ENCODE results near the gene NQO1.

Gene NQO1

DNA sequence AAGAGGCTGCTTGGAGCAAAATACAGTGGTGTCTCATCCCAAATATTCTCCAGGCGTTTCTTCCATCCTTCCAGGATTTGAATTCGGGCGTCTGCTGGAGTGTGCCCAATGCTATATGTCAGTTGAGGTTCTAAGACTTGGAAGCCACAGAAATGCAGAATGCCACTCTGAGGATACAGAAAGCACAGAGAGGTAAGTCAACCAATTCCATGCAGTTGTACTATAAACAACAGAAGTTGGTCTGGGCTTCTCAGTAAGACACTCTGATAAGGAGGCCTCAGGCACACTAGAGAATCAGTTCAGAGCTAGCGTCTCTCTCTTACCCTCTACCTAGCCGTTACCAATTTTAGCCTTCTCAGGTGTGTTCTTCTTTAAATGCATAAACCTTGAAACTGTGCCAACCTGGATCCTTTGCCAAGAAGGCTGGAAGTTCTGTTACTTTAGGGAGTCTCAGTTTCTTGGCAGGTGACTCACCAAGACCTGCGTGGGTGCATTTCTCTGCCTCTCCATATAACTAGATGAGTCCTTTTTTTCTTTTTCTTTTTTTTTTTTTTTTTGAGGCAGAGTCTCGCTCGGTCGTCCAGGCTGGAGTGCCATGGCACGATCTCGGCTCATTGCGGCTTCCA, 15.1 kb downstream of the NQO1 start:
- Histone ChIP-seq H3K4me1 (ENCODE audit: insufficient read depth, low read length, poor library complexity, severe bottlenecking) (no peaks in the 10 kb centered on the region), H3K4me3 (ENCODE audit: low read length, poor library complexity, severe bottlenecking) (no peak overlapping the region), H3K9me3 (ENCODE audit: insufficient read depth, low read depth, low read length) (no peaks in the 10 kb centered on the region), H4K20me1 (ENCODE audit: insufficient read depth, low read length, poor library complexity, severe bottlenecking) (no peaks in the 10 kb centered on the region), H3F3A (ENCODE audit: low read depth) (no peaks in the 10 kb centered on the region), H3K9ac (ENCODE audit: low read depth, low read length, poor library complexity, severe bottlenecking) (no peak overlapping the region), H3K79me2 (ENCODE audit: insufficient read depth, low read length) (no peaks in the 10 kb centered on the region), H3K36me3 (ENCODE audit: insufficient read depth, low read length) (no peaks in the 10 kb centered on the region), H3K4me2 (ENCODE audit: low read depth, low read length, poor library complexity, severe bottlenecking) (no peak overlapping the region), H3K27me3 (ENCODE audit: insufficient read depth, low read length, poor library complexity, severe bottlenecking) (no peaks in the 10 kb centered on the region), H2AFZ (ENCODE audit: low read length) (no peak overlapping the region), H3K9me2 (replicated peaks; ENCODE audit: low read depth, low read length) (no peaks in the 10 kb centered on the region)
- no peak for TF ChIP-seq EZH2phosphoT487 (IDR thresholded peaks at IDR 0.05; ENCODE audit: borderline replicate concordance)
- TF ChIP-seq, protein P1, sequence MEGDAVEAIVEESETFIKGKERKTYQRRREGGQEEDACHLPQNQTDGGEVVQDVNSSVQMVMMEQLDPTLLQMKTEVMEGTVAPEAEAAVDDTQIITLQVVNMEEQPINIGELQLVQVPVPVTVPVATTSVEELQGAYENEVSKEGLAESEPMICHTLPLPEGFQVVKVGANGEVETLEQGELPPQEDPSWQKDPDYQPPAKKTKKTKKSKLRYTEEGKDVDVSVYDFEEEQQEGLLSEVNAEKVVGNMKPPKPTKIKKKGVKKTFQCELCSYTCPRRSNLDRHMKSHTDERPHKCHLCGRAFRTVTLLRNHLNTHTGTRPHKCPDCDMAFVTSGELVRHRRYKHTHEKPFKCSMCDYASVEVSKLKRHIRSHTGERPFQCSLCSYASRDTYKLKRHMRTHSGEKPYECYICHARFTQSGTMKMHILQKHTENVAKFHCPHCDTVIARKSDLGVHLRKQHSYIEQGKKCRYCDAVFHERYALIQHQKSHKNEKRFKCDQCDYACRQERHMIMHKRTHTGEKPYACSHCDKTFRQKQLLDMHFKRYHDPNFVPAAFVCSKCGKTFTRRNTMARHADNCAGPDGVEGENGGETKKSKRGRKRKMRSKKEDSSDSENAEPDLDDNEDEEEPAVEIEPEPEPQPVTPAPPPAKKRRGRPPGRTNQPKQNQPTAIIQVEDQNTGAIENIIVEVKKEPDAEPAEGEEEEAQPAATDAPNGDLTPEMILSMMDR (conservative IDR thresholded peaks at IDR 0.05; ENCODE audit: low read length): no peak

DNA sequence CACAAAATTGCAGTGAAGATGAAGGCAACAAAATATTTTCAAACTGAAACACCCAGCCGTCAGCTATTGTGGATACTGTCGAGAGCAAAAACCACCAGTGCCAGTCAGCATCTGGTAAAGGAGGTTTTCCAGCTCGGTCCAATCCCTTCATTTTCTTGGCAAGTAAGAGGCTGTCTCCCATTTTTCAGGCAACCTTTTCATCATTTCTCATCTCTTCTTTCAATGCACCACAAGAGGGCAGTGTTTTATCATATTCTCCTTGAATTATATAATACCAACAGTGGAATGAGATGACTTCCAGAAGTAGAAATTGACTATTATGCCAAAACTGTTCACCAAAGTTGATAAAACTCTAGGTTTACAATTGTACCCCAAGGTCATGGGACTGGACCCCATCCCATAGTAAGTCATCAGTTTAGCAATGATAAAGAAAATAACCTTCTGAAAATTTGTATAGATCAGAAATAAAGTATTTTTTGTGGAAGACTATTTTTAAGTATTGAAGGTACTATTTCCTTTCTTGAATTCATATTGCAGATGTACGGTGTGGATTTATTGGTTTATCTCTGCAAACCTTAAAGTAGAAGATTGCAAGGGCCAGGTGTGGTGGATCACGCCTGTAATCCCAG, 16.8 kb downstream of the NQO1 start:
- Histone ChIP-seq H3F3A (ENCODE audit: low read depth) (no peaks in the 10 kb centered on the region), H3K9ac (ENCODE audit: low read depth, low read length, poor library complexity, severe bottlenecking) (no peak overlapping the region), H3K79me2 (ENCODE audit: insufficient read depth, low read length) (no peaks in the 10 kb centered on the region), H3K4me2 (ENCODE audit: low read depth, low read length, poor library complexity, severe bottlenecking) (no peak overlapping the region), H3K4me3 (ENCODE audit: low read length, poor library complexity, severe bottlenecking) (no peak overlapping the region), H3K4me1 (ENCODE audit: insufficient read depth, low read length, poor library complexity, severe bottlenecking) (no peaks in the 10 kb centered on the region), H3K9me3 (ENCODE audit: insufficient read depth, low read depth, low read length) (no peaks in the 10 kb centered on the region), H2AFZ (ENCODE audit: low read length) (no peak overlapping the region), H3K36me3 (ENCODE audit: insufficient read depth, low read length) (no peaks in the 10 kb centered on the region), H3K27me3 (ENCODE audit: insufficient read depth, low read length, poor library complexity, severe bottlenecking) (no peaks in the 10 kb centered on the region), H3K9me2 (replicated peaks; ENCODE audit: low read depth, low read length) (no peaks in the 10 kb centered on the region), H4K20me1 (ENCODE audit: insufficient read depth, low read length, poor library complexity, severe bottlenecking) (no peaks in the 10 kb centered on the region)
- no peak for TF ChIP-seq EZH2phosphoT487 (IDR thresholded peaks at IDR 0.05; ENCODE audit: borderline replicate concordance)
- TF ChIP-seq, protein P1 (conservative IDR thresholded peaks at IDR 0.05; ENCODE audit: low read length): peak; percentile 85

DNA sequence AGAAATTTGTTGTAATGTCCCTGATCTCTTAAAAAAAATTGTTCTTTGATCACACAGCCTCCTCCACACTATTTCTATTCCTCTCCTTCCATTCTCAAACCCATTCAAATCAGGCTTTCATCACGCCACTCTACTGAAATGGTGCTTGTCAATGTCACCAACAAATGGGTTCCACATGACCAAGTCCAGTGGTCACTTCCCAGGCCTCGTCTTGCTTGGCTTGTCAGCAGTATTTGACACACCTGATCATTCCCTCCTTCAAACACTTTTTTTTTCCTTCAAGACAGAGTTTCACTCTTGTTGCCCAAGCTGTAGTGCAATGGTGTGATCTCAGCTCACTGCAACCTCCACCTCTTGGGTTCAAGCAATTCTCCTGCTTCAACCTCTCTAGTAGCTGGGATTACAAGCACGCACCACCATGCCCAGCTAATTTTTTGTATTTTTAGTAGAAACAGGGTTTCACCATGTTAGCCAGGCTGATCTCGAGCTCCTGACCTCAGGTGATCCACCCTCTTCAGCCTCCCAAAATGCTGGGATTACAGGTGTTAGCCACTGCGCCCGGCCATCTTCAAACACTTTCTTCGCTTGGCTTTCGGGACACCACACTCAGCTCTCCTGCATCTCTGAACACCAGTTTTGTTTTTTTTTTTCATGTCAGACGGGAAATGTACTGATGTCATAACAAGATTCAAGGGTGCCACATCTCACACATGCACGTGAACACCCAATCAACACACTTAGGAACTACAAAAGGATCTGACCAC, 18.3 kb downstream of the NQO1 start:
- Histone ChIP-seq H3K9ac (ENCODE audit: low read depth, low read length, poor library complexity, severe bottlenecking) (no peak overlapping the region), H3K4me2 (ENCODE audit: low read depth, low read length, poor library complexity, severe bottlenecking) (no peak overlapping the region), H3K4me3 (ENCODE audit: low read length, poor library complexity, severe bottlenecking) (no peak overlapping the region), H3K36me3 (ENCODE audit: insufficient read depth, low read length) (0 out of 2 replicates have a peak, but pooled peaks cover 3% of the 10 kb centered on the region), H3K4me1 (ENCODE audit: insufficient read depth, low read length, poor library complexity, severe bottlenecking) (no peaks in the 10 kb centered on the region), H3F3A (ENCODE audit: low read depth) (no peaks in the 10 kb centered on the region), H3K9me2 (replicated peaks; ENCODE audit: low read depth, low read length) (no peaks in the 10 kb centered on the region), H3K27me3 (ENCODE audit: insufficient read depth, low read length, poor library complexity, severe bottlenecking) (no peaks in the 10 kb centered on the region), H4K20me1 (ENCODE audit: insufficient read depth, low read length, poor library complexity, severe bottlenecking) (no peaks in the 10 kb centered on the region), H3K9me3 (ENCODE audit: insufficient read depth, low read depth, low read length) (no peaks in the 10 kb centered on the region), H2AFZ (ENCODE audit: low read length) (no peak overlapping the region), H3K79me2 (ENCODE audit: insufficient read depth, low read length) (no peaks in the 10 kb centered on the region)
- TF ChIP-seq, protein P1 (conservative IDR thresholded peaks at IDR 0.05; ENCODE audit: low read length): no peak
- no peak for TF ChIP-seq EZH2phosphoT487 (IDR thresholded peaks at IDR 0.05; ENCODE audit: borderline replicate concordance)
